GM10266 (cell line): ENCODE measurements around the gene RPL36.

ENCODE experiments used
- DNase-seq: peaks from one replicate; pipeline ENCODE4 v3.0.0; 2012; ENCODE audit errors: extremely low spot score
- TF ChIP-seq, protein P1 (sequence below): IDR thresholded peaks from 2 replicates; pipeline ENCODE4 v1.5.1; 2012; ENCODE audit warnings: mild to moderate bottlenecking, low read depth; ENCODE audit not compliant: control insufficient read depth, insufficient read depth; ENCODE audit errors: missing control alignments

RPL36 gene

DNA sequence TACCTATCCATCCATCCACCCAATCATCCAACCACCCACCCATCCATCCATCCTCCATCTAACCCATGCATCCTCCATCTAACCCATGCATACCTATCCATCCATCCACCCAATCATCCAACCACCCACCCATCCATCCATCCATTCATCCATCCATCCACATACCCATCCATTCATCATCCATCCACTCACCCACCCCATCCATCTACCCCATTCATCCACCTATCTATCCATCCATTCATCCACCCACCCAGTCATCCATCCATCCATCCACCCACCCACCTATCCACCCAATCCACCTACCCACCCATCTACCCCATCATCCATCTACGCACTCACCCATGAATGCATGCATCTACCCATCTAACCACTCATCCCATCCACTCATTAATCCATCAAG, 16.3 kb upstream of the RPL36 start:
- no peak for DNase-seq
- TF ChIP-seq, protein P1, sequence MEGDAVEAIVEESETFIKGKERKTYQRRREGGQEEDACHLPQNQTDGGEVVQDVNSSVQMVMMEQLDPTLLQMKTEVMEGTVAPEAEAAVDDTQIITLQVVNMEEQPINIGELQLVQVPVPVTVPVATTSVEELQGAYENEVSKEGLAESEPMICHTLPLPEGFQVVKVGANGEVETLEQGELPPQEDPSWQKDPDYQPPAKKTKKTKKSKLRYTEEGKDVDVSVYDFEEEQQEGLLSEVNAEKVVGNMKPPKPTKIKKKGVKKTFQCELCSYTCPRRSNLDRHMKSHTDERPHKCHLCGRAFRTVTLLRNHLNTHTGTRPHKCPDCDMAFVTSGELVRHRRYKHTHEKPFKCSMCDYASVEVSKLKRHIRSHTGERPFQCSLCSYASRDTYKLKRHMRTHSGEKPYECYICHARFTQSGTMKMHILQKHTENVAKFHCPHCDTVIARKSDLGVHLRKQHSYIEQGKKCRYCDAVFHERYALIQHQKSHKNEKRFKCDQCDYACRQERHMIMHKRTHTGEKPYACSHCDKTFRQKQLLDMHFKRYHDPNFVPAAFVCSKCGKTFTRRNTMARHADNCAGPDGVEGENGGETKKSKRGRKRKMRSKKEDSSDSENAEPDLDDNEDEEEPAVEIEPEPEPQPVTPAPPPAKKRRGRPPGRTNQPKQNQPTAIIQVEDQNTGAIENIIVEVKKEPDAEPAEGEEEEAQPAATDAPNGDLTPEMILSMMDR: no peak

DNA sequence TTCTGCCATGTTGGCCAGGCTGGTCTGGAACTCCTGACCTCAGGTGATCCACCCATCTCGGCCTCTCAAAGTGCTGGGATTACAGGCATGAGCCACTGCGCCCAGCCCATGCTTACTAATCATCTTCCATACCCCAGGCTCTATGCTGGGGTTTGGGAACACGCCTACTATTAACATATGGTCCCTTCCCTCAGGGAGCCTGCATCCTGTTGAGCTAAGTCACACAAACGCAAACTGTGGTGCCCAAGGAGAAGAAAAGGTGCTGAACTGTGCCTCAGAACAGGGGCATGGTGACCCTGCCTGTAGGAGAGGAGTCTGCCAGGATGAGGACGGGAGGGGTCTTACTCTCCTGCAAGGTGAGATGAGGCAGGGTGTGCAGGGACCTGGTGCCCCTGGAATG, 15.4 kb upstream of the RPL36 start:
- DNase-seq: no peak

DNA sequence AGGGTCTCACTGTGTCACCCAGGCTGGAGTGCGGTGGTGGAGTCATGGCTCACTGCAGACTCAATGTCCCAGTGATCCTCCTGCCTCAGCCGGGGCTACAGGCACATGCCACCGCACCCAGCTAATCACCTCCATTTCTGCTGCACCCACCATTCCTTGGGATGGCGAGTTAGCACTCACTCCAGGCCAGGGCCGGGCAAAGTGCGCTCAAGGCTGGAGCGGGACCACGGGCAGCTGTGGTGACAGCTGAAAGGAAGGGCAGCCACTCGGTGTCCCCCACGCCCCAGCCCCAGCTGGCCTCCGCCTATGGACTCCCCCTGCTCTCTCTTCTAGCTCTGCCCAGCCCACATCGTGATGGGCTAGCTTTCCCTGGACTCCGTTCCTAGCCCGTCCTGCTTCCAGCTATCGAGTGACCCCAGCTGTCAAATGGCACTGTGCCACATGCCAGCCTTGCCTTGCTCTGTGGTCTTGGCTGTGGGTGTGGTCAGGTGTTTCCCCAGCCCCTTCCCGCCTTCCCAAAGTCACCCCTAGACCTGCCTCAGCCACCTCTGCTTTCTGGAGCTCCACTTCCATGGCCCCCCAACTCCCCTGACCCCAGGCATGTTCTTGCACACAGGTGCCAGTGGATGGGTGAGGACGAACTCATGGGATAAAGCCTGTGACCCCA, 13.9 kb upstream of the RPL36 start:
- TF ChIP-seq, protein P1: no peak
- no peak for DNase-seq

More for the DNA sequence above, 15.4 kb upstream of the RPL36 start:
- TF ChIP-seq, protein P1: no peak

DNA sequence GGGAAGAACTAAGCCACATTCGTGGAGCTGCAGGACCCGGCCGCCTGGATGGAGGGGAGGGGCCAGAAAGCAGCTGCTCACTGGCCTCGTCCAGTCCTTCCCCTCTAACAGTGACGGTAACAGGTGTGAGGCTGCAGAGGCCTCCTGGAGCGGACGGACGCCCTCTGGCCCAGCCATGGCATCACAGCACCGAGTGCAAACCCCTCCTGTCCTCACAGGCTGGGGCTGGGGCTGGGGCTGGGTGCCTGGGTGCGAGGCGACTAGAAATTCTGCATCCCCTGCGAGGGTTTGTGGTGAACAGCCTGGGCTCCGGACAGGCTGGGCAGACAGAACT, 13.4 kb upstream of the RPL36 start:
- DNase-seq: no peak

DNA sequence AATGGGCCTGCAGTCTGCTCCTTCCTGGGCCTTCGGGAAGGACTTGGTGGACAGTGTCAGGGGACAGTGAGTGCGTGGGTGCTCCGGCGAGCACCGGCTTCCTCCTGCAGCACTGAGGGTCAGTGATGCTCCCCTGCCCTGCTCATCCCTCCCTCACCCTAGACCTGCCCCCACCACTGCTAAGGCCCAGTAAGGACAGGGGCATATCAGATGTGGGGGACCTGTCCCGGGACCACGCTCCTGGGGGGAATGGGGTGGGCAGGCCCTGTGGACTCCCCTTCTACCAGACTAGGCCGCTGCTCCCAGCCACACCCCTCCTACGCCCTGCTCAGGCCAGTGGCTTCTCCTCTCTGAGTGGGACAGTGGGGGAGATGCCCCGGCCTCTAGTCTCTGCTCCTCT, 13.0 kb upstream of the RPL36 start:
- TF ChIP-seq, protein P1: no peak
- no peak for DNase-seq

More for the DNA sequence above, 13.4 kb upstream of the RPL36 start:
- TF ChIP-seq, protein P1: no peak

DNA sequence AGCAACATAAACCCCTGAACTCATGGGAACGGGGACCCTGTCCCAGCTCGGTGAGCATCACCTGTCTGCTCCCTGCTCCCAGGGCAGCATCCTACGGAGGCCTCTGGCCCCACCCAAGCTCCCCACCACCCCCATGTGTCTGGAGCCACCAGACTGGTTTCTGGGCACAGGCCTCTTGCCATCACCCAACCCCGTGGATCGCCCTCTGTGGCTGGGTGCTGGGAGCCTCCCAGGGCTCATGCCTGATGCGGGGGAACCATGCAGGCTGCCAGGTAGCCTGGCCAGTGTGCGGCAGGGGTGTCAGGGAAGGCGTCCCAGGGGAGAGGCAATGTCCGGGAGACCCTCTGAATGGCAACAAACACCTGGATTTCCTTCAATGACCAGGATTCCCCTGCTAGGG, 12.5 kb upstream of the RPL36 start:
- TF ChIP-seq, protein P1: no peak
- no peak for DNase-seq

DNA sequence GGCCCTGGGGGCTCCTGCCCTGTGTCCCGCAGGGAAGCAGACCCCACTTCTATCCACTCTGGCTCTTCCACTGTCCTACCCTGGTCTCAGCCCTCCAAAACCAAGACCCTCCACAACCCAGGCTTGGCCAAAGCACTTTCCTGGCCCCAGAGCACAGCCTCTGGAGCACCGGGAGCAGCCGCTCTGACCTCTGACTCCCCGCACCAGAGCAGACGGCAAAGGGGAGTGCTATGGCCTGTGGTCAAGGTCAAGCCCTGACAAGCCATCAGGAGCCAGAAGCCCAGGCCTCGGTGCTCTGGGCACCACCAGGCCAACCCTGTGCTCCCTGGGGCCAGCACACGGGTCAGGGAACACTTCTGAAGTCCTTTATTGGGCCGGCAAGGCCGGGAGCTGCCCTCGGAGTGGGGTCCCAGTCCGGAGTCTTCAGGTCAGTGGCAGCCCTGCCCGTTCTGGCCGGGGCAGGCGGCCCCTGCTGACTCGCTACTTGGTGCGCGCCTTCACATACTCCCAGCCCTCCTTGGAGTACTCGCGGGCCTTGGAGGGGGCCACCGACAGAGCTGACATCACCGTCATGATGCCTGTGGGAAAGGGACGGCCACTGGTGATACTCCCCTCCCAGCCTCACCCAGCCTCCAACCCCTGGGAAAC, 11.9 kb upstream of the RPL36 start:
- no peak for DNase-seq
- TF ChIP-seq, protein P1: no peak
